Left kidney (tissue), 1 donor: ENCODE results near the gene C1orf141. TPM values are rescaled to one million over a fixed set of nuclear protein-coding genes. Genes with fewer than 3 reads are reported as not detected.

Source experiments
- polyA plus RNA-seq: library from polyadenylated mRNA; unstranded; fragments of 120-200 nt; gene quantifications from one replicate; pipeline ENCODE4 v1.2.1, GENCODE V29; 2013; ENCODE audit not compliant: insufficient read length

Gene C1orf141
- polyA plus RNA-seq, 1 donor = 0.13 TPM

Other genes starting within 250 kb of the C1orf141 start
- 18.4 TPM for gene DNAI4, start 210.1 kb downstream of the C1orf141 start, polyA plus RNA-seq
- 43.5 TPM for gene MIER1, start 210.0 kb downstream of the C1orf141 start, polyA plus RNA-seq
- 18.5 TPM for gene SLC35D1, start 80.8 kb downstream of the C1orf141 start, polyA plus RNA-seq
- gene IL23R, start 31.5 kb upstream of the C1orf141 start, polyA plus RNA-seq = 0.10 TPM
- 0.65 TPM for gene IL12RB2, start 172.9 kb upstream of the C1orf141 start, polyA plus RNA-seq